HL-60/S4 treated with retinoic acid at 250 ng/mL for 4 days and 3 days (cell line): Measurements from ENCODE around the gene C22orf42.

Experiments used
- in situ Hi-C: fragments of 300-500 bp; cut with MboI; formaldehyde crosslinking; loops from 2 replicates; pipeline ENCODE4 v1.7.0; 2022; ENCODE audit warnings: low sequenced_read_pairs

The C22orf42 gene

DNA sequence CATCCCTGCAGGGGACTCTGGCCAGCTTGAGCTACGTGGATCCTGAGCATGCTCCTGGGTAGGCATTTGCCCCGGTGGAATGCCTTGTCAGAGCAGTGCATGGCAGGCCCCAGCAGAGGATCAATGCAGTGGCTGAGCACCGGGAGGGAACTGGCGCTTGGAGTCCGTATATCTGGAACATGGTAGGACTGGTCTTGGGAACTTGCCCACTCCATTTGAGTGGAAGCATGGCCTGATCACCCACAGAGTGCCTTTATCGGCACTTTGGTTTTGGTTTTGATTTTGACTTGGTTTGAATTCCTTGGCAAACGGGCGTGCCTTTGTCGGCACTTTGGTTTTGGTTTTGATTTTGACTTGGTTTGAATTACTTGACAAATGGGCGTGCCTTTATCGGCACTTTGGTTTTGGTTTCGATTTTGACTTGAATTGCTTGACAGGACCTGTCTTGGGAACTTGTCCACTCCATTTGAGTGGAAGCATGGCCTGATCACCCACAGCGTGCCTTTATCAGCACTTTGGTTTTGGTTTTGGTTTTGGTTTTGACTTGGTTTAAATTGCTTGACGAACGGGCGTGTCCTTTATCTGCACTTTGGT lies 21.3 kb downstream of the C22orf42 start:
- in situ Hi-C loops, result loop anchor here (25.0 kb wide), 1 partner anchor 124 kb away; the partner anchor contains the start of gene SLC5A4

DNA sequence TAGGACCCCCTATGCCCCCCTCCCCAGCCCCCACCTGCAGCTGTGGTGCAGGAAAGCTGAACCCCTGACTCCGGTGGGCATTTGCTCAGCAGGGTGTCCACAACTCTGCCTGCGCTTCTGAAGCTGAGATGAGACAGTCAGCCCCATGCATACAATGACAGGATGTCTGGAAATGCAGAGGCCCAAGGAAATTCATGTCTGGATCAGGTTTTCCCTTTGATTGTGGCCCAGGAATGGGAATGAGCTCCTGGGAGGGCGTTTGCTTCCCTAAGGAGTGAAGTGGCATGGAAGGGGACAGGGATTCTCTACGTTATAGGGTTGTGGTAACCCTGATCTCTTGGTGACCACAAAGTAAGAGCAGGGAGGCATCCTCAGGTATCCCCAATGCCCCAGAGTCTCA lies 22.2 kb downstream of the C22orf42 start:
- in situ Hi-C loops, result loop anchor here (25.0 kb wide), 1 partner anchor 125 kb away; the partner anchor contains the start of gene SLC5A4

DNA sequence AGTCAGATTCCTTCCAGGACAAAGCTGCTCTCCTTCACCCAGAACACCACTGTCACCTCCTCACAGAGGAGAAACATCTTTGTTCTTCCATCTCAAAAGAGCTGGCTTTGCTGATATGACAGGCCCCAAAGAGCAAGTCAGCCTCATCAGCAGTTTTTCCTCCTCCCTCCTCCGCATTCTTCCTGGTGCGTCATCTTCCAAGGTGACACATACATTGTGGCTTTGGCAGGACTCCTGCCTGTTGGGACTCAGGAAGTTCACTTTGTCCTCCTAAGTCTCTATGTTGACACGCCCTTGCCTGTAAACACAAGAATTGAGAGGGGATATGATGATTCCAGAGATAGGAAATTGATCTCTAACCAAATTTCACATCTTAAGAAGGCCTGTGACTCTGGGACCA lies 23.1 kb downstream of the C22orf42 start:
- in situ Hi-C loops, result loop anchor here (25.0 kb wide), 1 partner anchor 126 kb away; the partner anchor contains the start of gene SLC5A4

DNA sequence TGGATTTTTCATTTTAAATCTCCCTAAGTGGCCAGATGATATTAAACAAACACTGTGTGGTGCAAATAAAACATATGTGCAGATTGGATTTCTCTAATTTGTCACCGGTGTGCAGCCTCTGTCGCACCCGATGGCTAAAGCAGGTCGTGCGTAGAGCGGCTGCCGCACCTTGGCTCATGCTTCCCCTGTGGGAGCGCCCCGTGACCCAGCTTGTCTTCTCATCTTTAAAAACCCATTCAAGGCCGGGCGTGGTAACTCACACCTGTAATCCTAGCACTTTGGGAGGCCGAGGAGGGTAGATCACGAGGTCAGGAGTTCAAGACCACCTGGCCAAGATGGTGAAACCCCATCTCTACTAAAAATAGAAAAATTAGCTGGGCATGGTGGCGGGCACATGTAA lies 24.3 kb downstream of the C22orf42 start:
- in situ Hi-C loops, result loop anchor here (25.0 kb wide), 1 partner anchor 128 kb away; the partner anchor contains the start of gene SLC5A4

DNA sequence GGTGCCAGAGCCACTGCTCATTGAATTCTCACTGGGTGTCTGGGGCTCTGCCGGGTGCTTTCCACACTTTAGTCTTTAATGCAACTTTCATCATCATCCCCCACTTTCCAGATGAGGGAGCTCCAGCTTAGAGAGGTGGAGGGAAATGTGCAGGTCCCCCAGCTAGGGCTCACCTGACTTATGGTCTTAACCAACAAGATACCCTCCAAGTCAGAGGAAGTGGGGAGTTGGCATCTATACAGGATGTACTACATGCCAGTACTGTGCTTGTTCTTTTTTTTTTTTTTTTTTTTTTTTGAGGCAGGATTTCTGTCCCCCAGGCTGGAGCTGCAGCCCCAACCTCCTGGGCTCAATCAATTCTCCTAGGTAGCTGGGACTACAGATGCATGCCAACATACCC lies 26.3 kb downstream of the C22orf42 start:
- in situ Hi-C loops, result loop anchor here (25.0 kb wide), 1 partner anchor 130 kb away; the partner anchor contains the start of gene SLC5A4

DNA sequence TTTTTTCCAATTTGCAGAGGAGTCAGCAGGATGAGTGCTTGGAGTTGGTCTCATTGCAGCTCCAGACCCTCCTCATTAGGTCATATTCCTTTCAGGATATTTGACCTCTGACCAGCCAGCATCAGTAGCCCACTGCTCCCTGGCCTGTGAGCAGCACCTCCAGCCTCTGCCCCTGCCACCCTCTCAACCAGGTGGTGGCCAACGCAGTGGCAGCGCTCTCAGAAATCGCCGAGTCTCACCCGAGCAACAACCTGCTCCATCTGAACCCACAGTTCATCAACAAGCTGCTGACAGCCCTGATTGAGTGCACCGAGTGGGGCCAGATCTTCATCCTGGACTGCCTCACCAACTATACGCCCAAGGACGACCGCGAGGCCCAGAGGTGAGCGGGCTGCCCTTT lies 27.0 kb downstream of the C22orf42 start:
- in situ Hi-C loops, result loop anchor here (25.0 kb wide), 1 partner anchor 130 kb away; the partner anchor contains the start of gene SLC5A4

DNA sequence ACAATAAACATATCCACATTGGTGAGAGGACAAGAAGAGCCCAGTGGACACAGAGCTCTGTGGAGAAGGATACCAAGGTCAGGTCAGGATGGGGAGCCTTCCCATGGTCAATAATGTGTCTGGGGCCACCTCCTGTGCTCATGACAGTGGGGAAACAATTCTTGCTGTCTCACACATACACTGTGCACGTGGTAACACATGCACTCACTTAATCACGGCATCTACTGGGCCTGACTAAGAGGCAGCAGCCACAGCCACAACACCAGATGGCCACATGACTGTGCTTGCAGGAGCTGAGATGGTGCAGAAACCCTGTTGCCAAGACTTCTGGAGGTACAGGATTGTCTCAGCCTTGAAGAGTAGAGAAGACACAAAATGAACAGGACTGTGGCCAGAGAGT lies 28.6 kb downstream of the C22orf42 start:
- in situ Hi-C loops, result loop anchor here (25.0 kb wide), 1 partner anchor 132 kb away; the partner anchor contains the start of gene SLC5A4

DNA sequence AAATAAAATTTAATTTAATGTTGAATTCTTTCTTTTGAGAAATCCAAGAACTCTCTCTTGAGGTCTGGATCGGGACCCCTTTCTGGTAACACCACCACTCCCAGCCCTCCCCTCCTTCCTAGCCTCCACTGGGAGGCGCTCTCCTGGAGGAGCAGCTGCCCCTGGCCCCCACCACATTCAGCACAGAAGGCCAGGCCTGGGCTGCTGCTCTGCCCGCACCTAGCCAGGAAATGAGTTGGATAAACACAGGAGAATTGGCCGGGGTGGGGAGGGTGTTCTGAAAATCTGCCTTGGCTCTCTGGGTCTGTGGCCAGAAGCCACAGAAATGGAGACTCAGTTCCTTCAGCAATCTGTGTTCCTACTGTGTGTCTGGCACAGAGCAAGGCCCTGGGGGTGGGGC lies 31.2 kb downstream of the C22orf42 start:
- in situ Hi-C loops, result loop anchor here (25.0 kb wide), 1 partner anchor 134 kb away; the partner anchor contains the start of gene SLC5A4

DNA sequence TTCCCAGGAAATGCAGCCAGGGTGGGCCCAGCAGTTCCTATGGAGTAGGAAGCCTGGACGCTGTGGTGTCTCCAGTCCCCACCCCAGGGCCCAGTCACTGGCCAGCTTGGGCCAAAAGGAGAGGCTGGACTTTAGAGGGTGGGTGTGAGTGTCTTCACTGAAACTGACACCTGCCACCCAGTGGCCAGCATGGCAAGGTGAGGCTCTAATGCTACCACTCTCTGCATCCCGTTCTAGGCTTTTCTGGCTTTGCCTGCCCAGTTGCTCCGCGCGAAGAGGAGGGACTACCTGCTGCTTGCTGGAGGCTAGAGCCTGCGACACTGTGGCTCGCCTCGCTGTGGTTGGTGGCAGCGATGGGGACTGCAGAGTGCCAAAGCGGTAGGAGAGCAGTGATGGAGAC lies 35.4 kb downstream of the C22orf42 start:
- in situ Hi-C loops, result no loop called here

DNA sequence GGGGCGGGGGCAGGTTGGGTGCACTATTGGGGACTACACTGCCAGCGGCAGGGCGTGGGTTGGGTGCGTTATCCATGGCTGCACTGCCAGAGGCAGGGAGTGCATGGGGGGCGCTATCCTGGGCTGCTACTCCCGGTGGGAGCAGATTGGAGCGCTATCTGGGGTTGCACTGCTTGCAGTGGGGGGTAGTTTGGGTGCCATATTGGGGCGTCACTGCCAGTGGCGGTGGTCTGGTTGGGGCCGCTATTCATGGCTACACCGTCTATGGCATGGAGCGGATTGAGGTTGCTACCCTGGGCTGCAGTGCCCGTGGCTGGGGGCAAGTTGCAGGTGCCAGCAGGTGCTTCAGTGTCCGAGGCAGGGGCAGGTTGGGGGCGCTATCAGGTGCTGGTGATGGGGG lies 36.2 kb downstream of the C22orf42 start:
- in situ Hi-C loops, result no loop called here

DNA sequence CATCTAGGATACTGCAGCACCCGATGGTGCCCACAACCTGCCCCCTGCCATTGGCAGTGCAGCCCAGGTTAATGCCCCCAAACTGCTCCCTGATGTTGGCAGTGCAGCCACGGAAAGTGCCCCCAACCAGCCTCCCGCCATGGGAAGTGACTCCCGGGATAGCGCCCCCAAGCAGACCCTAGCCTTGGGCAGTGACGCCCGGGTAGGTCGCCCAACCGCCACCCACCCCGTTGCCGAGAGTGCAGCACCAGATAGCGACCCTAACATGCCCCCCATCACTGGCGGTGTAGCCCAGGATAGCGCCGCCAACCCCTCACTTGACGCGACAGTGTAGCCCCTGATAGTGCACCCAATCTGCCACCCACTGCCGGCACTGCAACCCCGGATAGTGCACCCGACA lies 38.5 kb downstream of the C22orf42 start:
- in situ Hi-C loops, result no loop called here

DNA sequence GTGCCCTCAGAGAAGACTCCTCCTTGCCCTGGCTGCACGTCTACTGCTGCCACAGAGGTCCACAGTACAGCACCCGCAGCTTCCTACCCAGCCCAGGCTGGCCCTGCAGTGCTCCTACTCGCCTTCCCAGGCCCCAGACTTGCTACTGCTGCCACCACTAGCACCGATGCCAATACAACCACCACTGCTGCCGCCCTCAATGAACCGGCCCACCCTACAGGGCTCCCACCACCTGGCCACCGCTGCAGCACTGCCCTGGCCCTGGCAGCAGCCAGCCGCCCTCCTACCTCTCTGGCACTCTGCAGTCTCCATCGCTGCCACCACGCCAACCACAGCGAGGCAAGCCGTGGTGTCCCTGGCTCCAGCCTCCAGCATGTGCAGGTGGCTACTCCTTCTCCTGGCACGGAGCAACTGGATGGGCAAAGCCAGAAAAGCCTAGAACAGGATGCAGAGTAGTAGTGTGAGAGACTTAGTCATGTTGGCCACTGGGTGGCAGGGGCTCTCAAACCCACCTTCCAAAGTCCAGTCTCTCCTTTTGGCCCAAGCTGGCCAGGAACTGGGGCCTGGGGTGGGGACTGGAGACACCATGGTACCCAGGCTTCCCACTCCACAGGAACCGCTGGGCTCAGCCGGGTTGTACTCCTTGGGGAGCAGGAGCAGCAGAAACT lies 39.4 kb downstream of the C22orf42 start:
- in situ Hi-C loops, result no loop called here

DNA sequence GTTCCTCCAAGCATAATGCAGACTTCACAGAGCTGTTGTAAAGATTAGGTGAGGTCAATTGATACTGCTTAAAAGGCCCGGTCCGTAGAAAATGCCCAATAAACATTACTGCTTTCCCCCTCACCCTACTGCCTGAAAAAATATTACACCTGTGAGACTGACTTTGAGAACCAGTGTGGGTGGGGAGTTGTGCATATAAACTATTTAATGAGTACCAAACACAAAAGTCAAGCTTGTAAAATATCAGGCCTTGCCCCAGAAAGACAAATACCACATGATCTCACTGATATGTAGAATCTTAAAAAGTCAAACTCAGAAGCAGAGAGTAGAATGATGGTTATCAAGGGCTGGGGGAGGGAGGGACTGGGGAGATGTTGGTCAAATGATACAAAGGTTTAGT lies 46.7 kb downstream of the C22orf42 start:
- in situ Hi-C loops, result no loop called here

DNA sequence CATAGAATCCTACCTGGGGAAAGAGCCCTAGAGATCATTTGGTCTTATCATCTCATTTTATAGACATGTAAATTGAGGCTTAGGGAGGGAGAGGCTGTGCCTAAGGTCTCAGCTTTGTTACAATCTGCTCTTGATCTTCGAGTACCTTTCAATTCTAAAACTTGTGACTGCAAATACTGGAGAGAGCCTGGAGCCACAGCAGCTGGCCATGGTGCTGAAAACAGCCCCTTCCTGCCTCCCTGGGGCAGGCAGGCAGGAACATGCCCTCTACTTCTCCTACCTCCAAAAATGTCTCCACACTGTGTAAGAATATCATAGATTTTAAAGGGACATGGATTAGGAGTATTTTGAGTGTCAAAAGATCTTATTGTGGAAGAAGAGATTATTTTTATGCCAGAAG lies 52.2 kb downstream of the C22orf42 start:
- in situ Hi-C loops, result no loop called here

DNA sequence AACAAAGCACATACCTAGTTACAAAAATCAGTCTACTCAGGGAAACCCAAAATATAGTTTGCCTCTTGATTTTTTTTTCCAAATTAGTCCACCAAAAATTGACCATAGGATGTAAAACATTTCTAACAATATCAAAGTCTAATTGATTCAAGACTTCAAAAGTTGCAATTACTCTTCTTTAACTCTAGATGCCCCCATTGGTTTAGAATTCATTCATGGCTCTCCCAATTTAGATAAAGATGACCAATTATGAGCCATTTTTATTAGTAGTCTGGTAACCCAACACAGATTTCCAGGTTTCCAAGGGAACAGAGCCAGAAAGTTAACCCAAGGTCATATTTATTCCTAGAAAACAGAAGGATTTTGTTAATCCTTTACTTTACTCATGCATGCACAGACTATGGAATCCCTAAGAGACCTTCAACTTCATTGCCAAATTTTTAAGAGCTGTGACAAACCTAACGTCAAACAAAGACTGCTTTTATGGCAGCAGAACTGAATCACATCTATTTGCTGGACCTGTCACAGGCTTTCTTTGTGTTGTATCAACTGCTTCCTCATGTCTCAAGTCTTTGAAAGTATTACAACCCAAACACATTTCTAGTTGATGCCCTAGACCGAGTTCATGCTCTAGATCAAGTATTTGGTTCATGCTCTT lies 55.3 kb downstream of the C22orf42 start:
- in situ Hi-C loops, result no loop called here

DNA sequence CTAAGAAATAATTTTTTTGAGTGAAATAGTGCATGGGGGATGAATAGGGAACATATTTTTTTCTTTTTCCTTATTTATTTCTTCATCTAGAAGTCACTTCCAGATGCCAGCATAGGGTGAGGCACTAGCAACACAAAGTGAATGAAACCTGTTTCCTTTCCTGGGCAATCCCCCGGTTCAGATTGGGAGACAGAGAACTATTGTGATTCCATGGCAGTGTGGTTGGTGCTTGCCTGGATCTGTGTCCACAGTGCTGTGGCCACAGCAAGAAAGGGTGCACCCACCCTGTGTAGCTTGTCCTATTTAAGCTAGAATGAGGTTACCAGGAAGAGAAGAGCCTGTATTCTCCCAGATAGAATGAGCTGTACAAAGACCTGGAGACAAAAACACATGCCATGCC lies 58.4 kb downstream of the C22orf42 start:
- in situ Hi-C loops, result no loop called here
